CD4-positive, alpha-beta T cell (primary cell): ENCODE results near the gene ABHD5. TPM values are rescaled to one million over a fixed set of nuclear protein-coding genes. Genes with fewer than 3 reads are reported as not detected.
"Not testable (repeated sequence)": the region's sequence is repeated elsewhere in the genome, so short reads cannot be mapped to it uniquely, and the experiment has no call there.

Source experiments
- ATAC-seq: fragments of 200-7000 bp; cut with Tn5 transposase; one replicate; pipeline ENCODE4 v1.10.0; 2022; ENCODE audit warnings: mild to moderate bottlenecking; ENCODE audit not compliant: poor library complexity
- CTCF ChIA-PET: fragments of 350-600 bp; sonication (Branson Sonifier 250); formaldehyde crosslinking; loops from one replicate; lab custom pipeline; 2021; ENCODE audit warnings: antibody characterized with exemption, inconsistent platforms; lab: Charles Lee
- POLR2A ChIA-PET: fragments of 350-600 bp; sonication (Branson Sonifier 250); formaldehyde crosslinking; loops from one replicate; lab custom pipeline; 2021; ENCODE audit warnings: antibody characterized with exemption, inconsistent platforms; lab: Charles Lee
- DNase-seq, 14 experiments: peaks; one replicate each; pipeline ENCODE4 v3.0.0-alpha.2; 2013 to 2020; ENCODE audit warnings: mixed read lengths in 2 of 14
- H3K27ac ChIP-seq, 2 donors: one replicate each; pipeline versions ENCODE4 v1.5.1 to v1.7.0; 2013; ENCODE audit warnings: low read length in 2 of 2, low read depth in 1 of 2, mild to moderate bottlenecking in 1 of 2
- H3K27me3 ChIP-seq, 2 experiments: 1 replicate in 1 of 2; 2 replicates in 1 of 2; pipeline versions ENCODE4 v1.6.1 to v1.7.0; 2013; ENCODE audit warnings: low read length in 2 of 2, control low read depth in 1 of 2, mild to moderate bottlenecking in 1 of 2, moderate library complexity in 1 of 2; ENCODE audit not compliant: insufficient read depth in 2 of 2, control insufficient read depth in 1 of 2
- H3K36me3 ChIP-seq: one replicate; pipeline ENCODE4 v1.6.1; 2013; ENCODE audit warnings: low read length, control low read depth; ENCODE audit not compliant: insufficient read depth
- H3K4me1 ChIP-seq: one replicate; pipeline ENCODE4 v1.6.1; 2013; ENCODE audit warnings: low read length, control low read depth; ENCODE audit not compliant: insufficient read depth
- H3K4me3 ChIP-seq: one replicate; pipeline ENCODE4 v1.5.1; 2013; ENCODE audit warnings: mild to moderate bottlenecking, low read length, moderate library complexity
- H3K9me3 ChIP-seq, 2 experiments: 1 replicate in 1 of 2; 2 replicates in 1 of 2; pipeline versions ENCODE4 v1.6.1 to v1.7.0; 2013; ENCODE audit warnings: low read length in 2 of 2, mild to moderate bottlenecking in 2 of 2, control low read depth in 1 of 2, moderate library complexity in 1 of 2; ENCODE audit not compliant: control insufficient read depth in 1 of 2, insufficient read depth in 1 of 2
- H3K27ac Mint-ChIP-seq: one replicate; pipeline ENCODE4 v1.8.0; 2020; ENCODE audit warnings: mixed read lengths
- H3K27me3 Mint-ChIP-seq: one replicate; pipeline ENCODE4 v1.8.0; 2021; ENCODE audit warnings: mixed read lengths
- H3K36me3 Mint-ChIP-seq: one replicate; pipeline ENCODE4 v1.8.0; 2021; ENCODE audit warnings: low read depth, mixed read lengths
- H3K4me1 Mint-ChIP-seq: one replicate; pipeline ENCODE4 v1.8.0; 2021; ENCODE audit warnings: low read depth, mixed read lengths
- H3K4me3 Mint-ChIP-seq: one replicate; pipeline ENCODE4 v1.8.0; 2020; ENCODE audit warnings: mild to moderate bottlenecking, mixed read lengths
- H3K9me3 Mint-ChIP-seq: one replicate; pipeline ENCODE4 v1.8.0; 2020; ENCODE audit warnings: mixed read lengths
- CTCF ChIP-seq: fragments of 200-600 bp; IDR thresholded peaks from one replicate; pipeline ENCODE4 v1.8.0; 2022; ENCODE audit warnings: antibody characterized with exemption, mild to moderate bottlenecking
- intact Hi-C, 2 experiments: fragments of 100-400 bp; cut with DNase I in 1 of 2; cut with micrococcal nuclease in 1 of 2; formaldehyde crosslinking; loops; one replicate each; pipeline versions ENCODE4 v1.15.1 to v1.9.0; 2023 to 2025; cut with DNase I, micrococcal nuclease
- total RNA-seq, 174 experiments: library from RNA in 2 of 174; stranded (reverse) in 2 of 174; gene quantifications; one replicate each; pipeline ENCODE4 v1.2.3 and lab custom pipeline; 2021 to 2026

ABHD5 gene
- total RNA-seq, 2 experiments from 2014 or later, result 6.4 to 9.3 TPM

- Histone ChIP-seq H3K9me3 (no peaks in the 10 kb centered on the region), H3K4me3 (no peak overlapping the region), H3K27ac (no peak overlapping the region), H3K27me3 (no peaks in the 10 kb centered on the region), H3K36me3 (no peaks in the 10 kb centered on the region), H3K4me1 (no peaks in the 10 kb centered on the region)
- intact Hi-C loops, result no loop called here
- ATAC-seq (no peak), DNase-seq (no peak)
- Mint-ChIP-seq H3K27me3 (peaks cover 10% of the 10 kb centered on the region), H3K36me3 (no peaks in the 10 kb centered on the region), H3K27ac (no peak overlapping the region), H3K4me3 (no peak overlapping the region), H3K9me3 (no peaks in the 10 kb centered on the region), H3K4me1 (no peaks in the 10 kb centered on the region)
- TF ChIP-seq CTCF, result no peak
- CTCF ChIA-PET, result no interaction called here
- POLR2A ChIA-PET, result no interaction called here
Measured at GRCh38 chr3:43676441-43676840, 14.3 kb upstream of the ABHD5 start.

GRCh38 chr3:43678375-43678774, 12.4 kb upstream of the ABHD5 start:
- H3K9me3 Mint-ChIP-seq, CTCF ChIA-PET, H3K27ac Mint-ChIP-seq, H3K27ac ChIP-seq, H3K4me1 Mint-ChIP-seq, H3K4me3 ChIP-seq, H3K4me3 Mint-ChIP-seq, intact Hi-C loops, H3K9me3 ChIP-seq, POLR2A ChIA-PET, H3K27me3 ChIP-seq, H3K36me3 Mint-ChIP-seq, DNase-seq, H3K36me3 ChIP-seq, H3K27me3 Mint-ChIP-seq, H3K4me1 ChIP-seq, ATAC-seq: not testable (repeated sequence)

- H3K27ac Mint-ChIP-seq, ATAC-seq, H3K4me1 ChIP-seq, DNase-seq, H3K9me3 Mint-ChIP-seq, H3K4me3 Mint-ChIP-seq, CTCF ChIA-PET, H3K9me3 ChIP-seq, H3K27ac ChIP-seq, H3K36me3 Mint-ChIP-seq, H3K27me3 Mint-ChIP-seq, H3K4me1 Mint-ChIP-seq, H3K36me3 ChIP-seq, H3K27me3 ChIP-seq, intact Hi-C loops, H3K4me3 ChIP-seq, POLR2A ChIA-PET: not testable (repeated sequence)
Measured at GRCh38 chr3:43678887-43679449, 11.8 kb upstream of the ABHD5 start.

- DNase-seq, H3K36me3 ChIP-seq, CTCF ChIA-PET, POLR2A ChIA-PET, H3K4me3 ChIP-seq, H3K4me1 ChIP-seq, H3K27me3 ChIP-seq, intact Hi-C loops, H3K36me3 Mint-ChIP-seq, H3K27ac ChIP-seq, H3K27me3 Mint-ChIP-seq, H3K4me1 Mint-ChIP-seq, H3K4me3 Mint-ChIP-seq, H3K27ac Mint-ChIP-seq, ATAC-seq, H3K9me3 ChIP-seq, H3K9me3 Mint-ChIP-seq: not testable (repeated sequence)
Measured at GRCh38 chr3:43680857-43681256, 9.9 kb upstream of the ABHD5 start.
